ENCODE data around the gene ANKRD39. TPM values are rescaled to one million over a fixed set of nuclear protein-coding genes. Genes with fewer than 3 reads are reported as not detected.

The ANKRD39 gene
- total and polyA plus RNA-seq, 2 of the 8 experiments (the other 6 are each of a cell fraction or from before 2014, with no cell fraction given): 18.5 to 21.3 TPM

GRCh38 chr2:96807127-96807471 is 50.7 kb downstream of the ANKRD39 start (continued):
- TF ChIP-seq CHD7 (IDR thresholded peaks at IDR 0.05; ENCODE audit: insufficient replicate concordance, low read length) (no peak), ASH2L (IDR thresholded peaks at IDR 0.05; ENCODE audit: low read length) (no peak), KDM1A (IDR thresholded peaks at IDR 0.05; ENCODE audit: borderline replicate concordance, low read length) (no peak), BACH1 (IDR thresholded peaks at IDR 0.05; ENCODE audit: low read length) (no peak), RAD21 (IDR thresholded peaks at IDR 0.05 in 1 of 2, conservative IDR thresholded peaks at IDR 0.05 in 1 of 2; ENCODE audit: low read depth in 2 of 2, low read length in 2 of 2) (no peak), MAFK (IDR thresholded peaks at IDR 0.05; ENCODE audit: low read depth, low read length) (no peak), CEBPB (IDR thresholded peaks at IDR 0.05; ENCODE audit: low read depth, low read length) (no peak), TAF1 (IDR thresholded peaks at IDR 0.05; ENCODE audit: low read depth, low read length) (no peak), TBP (IDR thresholded peaks at IDR 0.05; ENCODE audit: low read depth, low read length) (no peak), BCL11A (IDR thresholded peaks at IDR 0.05; ENCODE audit: low read depth in 2 of 2, low read length in 2 of 2) (no peak), USF2 (IDR thresholded peaks at IDR 0.05; ENCODE audit: low read length) (no peak)

Data from H1 (cell line).